ENCODE measurements around the gene FAM72A. TPM values are rescaled to one million over a fixed set of nuclear protein-coding genes. Genes with fewer than 3 reads are reported as not detected.
"Not testable (repeated sequence)": the region's sequence is repeated elsewhere in the genome, so short reads cannot be mapped to it uniquely, and the experiment has no call there.

Gene FAM72A
- total RNA-seq, 1 experiment from 2014 or later: 34.6 TPM

GRCh38 chr1:206173110-206173719 is 29.4 kb downstream of the FAM72A start:
- DNase-seq (ENCODE audit: extremely low read depth, low read depth): not testable (repeated sequence)

- not testable (repeated sequence) for DNase-seq (ENCODE audit: extremely low read depth, low read depth)
Measured at GRCh38 chr1:206169794-206170193, 32.8 kb downstream of the FAM72A start.

GRCh38 chr1:206167350-206168029 is 35.1 kb downstream of the FAM72A start:
- DNase-seq (ENCODE audit: extremely low read depth, low read depth): not testable (repeated sequence)

DNA sequence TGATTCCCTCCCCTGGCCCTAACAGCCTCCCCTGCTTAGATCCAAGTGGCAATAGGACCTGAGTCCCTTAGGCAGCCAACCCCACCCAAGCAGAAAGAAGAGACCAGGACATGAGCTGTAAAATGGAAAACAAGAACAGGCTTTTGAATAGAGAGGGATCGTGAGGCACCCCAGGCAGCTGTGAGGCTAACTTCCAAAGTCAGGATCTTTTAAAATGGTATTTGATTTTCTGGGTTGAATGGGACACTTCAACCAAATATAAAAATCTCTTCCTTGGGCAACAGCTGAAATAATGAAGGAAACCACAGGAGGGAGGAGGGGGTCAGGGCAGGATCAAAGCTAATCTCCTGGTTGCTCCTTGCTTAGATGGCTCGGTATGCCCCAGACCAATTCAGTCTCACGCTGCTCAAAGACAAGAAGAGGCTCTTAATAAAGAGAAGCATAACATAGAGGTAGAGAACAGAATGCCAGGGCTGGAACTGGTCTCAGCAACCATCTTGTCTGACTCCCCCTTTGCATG is 56.8 kb downstream of the FAM72A start:
- no peak for DNase-seq (ENCODE audit: extremely low read depth, low read depth)

- DNase-seq (ENCODE audit: extremely low read depth, low read depth): no peak
Measured at GRCh38 chr1:206144605-206145004, 58.0 kb downstream of the FAM72A start.

- no peak for DNase-seq (ENCODE audit: extremely low read depth, low read depth)
Measured at GRCh38 chr1:206143537-206144172, 59.0 kb downstream of the FAM72A start.

DNA sequence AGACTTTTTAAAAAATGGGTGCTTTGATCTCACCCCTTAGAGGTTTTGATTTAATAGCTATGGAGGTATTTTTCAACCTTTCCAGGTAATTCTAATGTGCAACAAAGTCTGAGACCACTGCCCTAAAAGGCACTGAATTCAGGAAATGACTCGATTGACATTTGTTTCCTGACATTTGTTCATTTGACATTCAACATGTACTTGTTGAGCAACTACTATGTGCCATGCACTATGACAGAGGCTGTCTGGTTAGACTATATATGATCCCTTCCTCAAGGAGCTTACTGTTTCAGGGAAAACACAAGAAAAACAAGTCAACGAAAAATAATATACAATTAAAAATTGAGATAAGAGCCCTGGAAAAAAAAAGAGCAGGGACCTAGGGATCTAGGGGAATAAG is 59.9 kb downstream of the FAM72A start:
- no peak for DNase-seq (ENCODE audit: extremely low read depth, low read depth)

- no peak for DNase-seq (ENCODE audit: extremely low read depth, low read depth)
Measured at GRCh38 chr1:206142011-206142410, 60.6 kb downstream of the FAM72A start.

GRCh38 chr1:206136241-206136640 is 66.4 kb downstream of the FAM72A start:
- no peak for DNase-seq (ENCODE audit: extremely low read depth, low read depth)

Other genes with a start within 250 kb of the FAM72A start
- not detected in 2 replicates for gene RAB7B, start 199.4 kb downstream of the FAM72A start, total RNA-seq (2014; rRNA removed; shearing (Covaris generic))
- not detected in 2 replicates for gene CTSE, start 178.9 kb downstream of the FAM72A start, total RNA-seq (2014; rRNA removed; shearing (Covaris generic))
- gene RHEX, start 149.7 kb downstream of the FAM72A start, total RNA-seq (2014; rRNA removed; shearing (Covaris generic)): not detected in 2 replicates
- gene AVPR1B, start 85.5 kb downstream of the FAM72A start, total RNA-seq (2014; rRNA removed; shearing (Covaris generic)): not detected in 2 replicates
- gene SRGAP2, start 702 bp upstream of the FAM72A start, total RNA-seq (2014; rRNA removed; shearing (Covaris generic)): 27.9 and 35.4 TPM in 2 replicates